Esophagus muscularis mucosa (tissue), 4 donors: ENCODE data around the gene IPO7.

Experiments
- EP300 ChIP-seq: sonication (generic); formaldehyde crosslinking; IDR thresholded peaks from one replicate; pipeline ENCODE4 v1.6.1; 2017; ENCODE audit warnings: antibody characterized with exemption
- POLR2A ChIP-seq: fragments of 450-650 bp; IDR thresholded peaks from one replicate; pipeline ENCODE4 v1.6.1; 2017; ENCODE audit warnings: antibody characterized with exemption, moderate library complexity, mild to moderate bottlenecking, low read depth
- POLR2AphosphoS5 ChIP-seq, 2 donors: sonication (generic); formaldehyde crosslinking; IDR thresholded peaks; one replicate each; pipeline ENCODE4 v1.6.1; 2017; ENCODE audit warnings: antibody characterized with exemption in 2 of 2
- TF ChIP-seq, protein P1 (sequence below), 3 experiments: fragments of 200-600 bp in 2 of 3; fragments of 450-650 bp in 1 of 3; sonication (generic) in 2 of 3; IDR thresholded peaks; one replicate each; pipeline ENCODE4 v1.5.1; 2017 to 2019; ENCODE audit warnings: antibody characterized with exemption in 3 of 3, mild to moderate bottlenecking in 2 of 3, moderate library complexity in 1 of 3

GRCh38 chr11:9490376-9490775 lies 105.9 kb downstream of the IPO7 start:
- TF ChIP-seq, protein P1, sequence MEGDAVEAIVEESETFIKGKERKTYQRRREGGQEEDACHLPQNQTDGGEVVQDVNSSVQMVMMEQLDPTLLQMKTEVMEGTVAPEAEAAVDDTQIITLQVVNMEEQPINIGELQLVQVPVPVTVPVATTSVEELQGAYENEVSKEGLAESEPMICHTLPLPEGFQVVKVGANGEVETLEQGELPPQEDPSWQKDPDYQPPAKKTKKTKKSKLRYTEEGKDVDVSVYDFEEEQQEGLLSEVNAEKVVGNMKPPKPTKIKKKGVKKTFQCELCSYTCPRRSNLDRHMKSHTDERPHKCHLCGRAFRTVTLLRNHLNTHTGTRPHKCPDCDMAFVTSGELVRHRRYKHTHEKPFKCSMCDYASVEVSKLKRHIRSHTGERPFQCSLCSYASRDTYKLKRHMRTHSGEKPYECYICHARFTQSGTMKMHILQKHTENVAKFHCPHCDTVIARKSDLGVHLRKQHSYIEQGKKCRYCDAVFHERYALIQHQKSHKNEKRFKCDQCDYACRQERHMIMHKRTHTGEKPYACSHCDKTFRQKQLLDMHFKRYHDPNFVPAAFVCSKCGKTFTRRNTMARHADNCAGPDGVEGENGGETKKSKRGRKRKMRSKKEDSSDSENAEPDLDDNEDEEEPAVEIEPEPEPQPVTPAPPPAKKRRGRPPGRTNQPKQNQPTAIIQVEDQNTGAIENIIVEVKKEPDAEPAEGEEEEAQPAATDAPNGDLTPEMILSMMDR (IDR thresholded peaks at IDR 0.05) = no peak
- TF ChIP-seq POLR2A (no peak), POLR2AphosphoS5 (IDR thresholded peaks at IDR 0.05) (no peak), EP300 (no peak)
